Testis (tissue), 3 donors: Measurements from ENCODE around the gene ZBTB17. TPM values are rescaled to one million over a fixed set of nuclear protein-coding genes. Genes with fewer than 3 reads are reported as not detected.
"Not testable (repeated sequence)": the region's sequence is repeated elsewhere in the genome, so short reads cannot be mapped to it uniquely, and the experiment has no call there.

Experiments used
- DNase-seq: peaks from one replicate; pipeline ENCODE4 v3.0.0-alpha.2; 2019
- H3K27ac ChIP-seq, 2 donors: fragments of 200-600 bp; sonication (generic); one replicate each; pipeline ENCODE4 v1.5.1; 2019
- H3K27me3 ChIP-seq: fragments of 200-600 bp; sonication (generic); one replicate; pipeline ENCODE4 v1.5.1; 2019
- H3K36me3 ChIP-seq: fragments of 200-600 bp; sonication (generic); one replicate; pipeline ENCODE4 v1.5.1; 2017; ENCODE audit warnings: low read depth; ENCODE audit errors: missing control alignments
- H3K4me1 ChIP-seq: fragments of 200-600 bp; sonication (generic); one replicate; pipeline ENCODE4 v1.5.1; 2019
- H3K4me3 ChIP-seq, 2 donors: fragments of 200-600 bp; sonication (generic); one replicate each; pipeline ENCODE4 v1.5.1; 2017 to 2019
- H3K9me3 ChIP-seq: fragments of 200-600 bp; sonication (generic); one replicate; pipeline ENCODE4 v1.5.1; 2017
- POLR2A ChIP-seq: fragments of 450-650 bp; IDR thresholded peaks from one replicate; pipeline ENCODE4 v1.6.1; 2017; ENCODE audit warnings: antibody characterized with exemption, mild to moderate bottlenecking, moderate library complexity
- WGBS, 2 donors: methylation state at CpG; one replicate each; pipeline ENCODE4 v1.1.5; 2018; 5-methylcytosine and 5-hydroxymethylcytosine counted together
- intact Hi-C: fragments of 100-400 bp; cut with DNase I; formaldehyde crosslinking; loops from one replicate; pipeline ENCODE4 v1.15.1; 2023; ENCODE audit warnings: low total_unique reads
- polyA plus RNA-seq: library from polyadenylated mRNA; stranded (reverse); fragments of 350-450 nt; fragmentation: Illumina TruSeq; extraction: RNeasy Lipid Tissue Mini Kit (QIAGEN cat#74804); gene quantifications from one replicate; pipeline ENCODE4 v1.2.3, GENCODE V29; 2014; ENCODE audit warnings: low read depth, low replicate concordance; ENCODE audit not compliant: insufficient read depth
- small RNA-seq, 2 donors: library from RNA; depleted of rRNA; stranded (forward); fragments of <200 nt; gene quantifications; one replicate each; pipeline ENCODE3, GENCODE V24; 2016
- total RNA-seq, 2 donors: library from RNA; depleted of rRNA; stranded (reverse); fragments of >200 nt; gene quantifications; one replicate each; pipeline ENCODE4 v1.2.3, GENCODE V29; 2016
- TF ChIP-seq, protein P1 (sequence below), 3 experiments: fragments of 450-650 bp in 2 of 3; fragments of 200-600 bp in 1 of 3; sonication (generic) in 1 of 3; IDR thresholded peaks; one replicate each; pipeline ENCODE4 v1.5.1; 2016 to 2019; ENCODE audit warnings: antibody characterized with exemption in 3 of 3, mild to moderate bottlenecking in 2 of 3, moderate library complexity in 1 of 3

Gene ZBTB17
- total and polyA plus RNA-seq, 3 donors from 2014 or later: 53.6 to 65.8 (median 60.2) TPM

GRCh38 chr1:15899266-15899665 is 76.6 kb downstream of the ZBTB17 start:
- no peak for DNase-seq
- H3K4me1 ChIP-seq: peaks cover 7% of the 10 kb centered on the region
- no peaks in the 10 kb centered on the region for H3K9me3 ChIP-seq
- WGBS, 2 donors: 92 to 96% methylated on average over 9 of the region's 9 CpGs
- intact Hi-C loops: no loop called here
- no peaks in the 10 kb centered on the region for H3K36me3 ChIP-seq
- H3K27me3 ChIP-seq: no peaks in the 10 kb centered on the region
- H3K4me3 ChIP-seq: no peak overlapping the region
- TF ChIP-seq, protein P1, sequence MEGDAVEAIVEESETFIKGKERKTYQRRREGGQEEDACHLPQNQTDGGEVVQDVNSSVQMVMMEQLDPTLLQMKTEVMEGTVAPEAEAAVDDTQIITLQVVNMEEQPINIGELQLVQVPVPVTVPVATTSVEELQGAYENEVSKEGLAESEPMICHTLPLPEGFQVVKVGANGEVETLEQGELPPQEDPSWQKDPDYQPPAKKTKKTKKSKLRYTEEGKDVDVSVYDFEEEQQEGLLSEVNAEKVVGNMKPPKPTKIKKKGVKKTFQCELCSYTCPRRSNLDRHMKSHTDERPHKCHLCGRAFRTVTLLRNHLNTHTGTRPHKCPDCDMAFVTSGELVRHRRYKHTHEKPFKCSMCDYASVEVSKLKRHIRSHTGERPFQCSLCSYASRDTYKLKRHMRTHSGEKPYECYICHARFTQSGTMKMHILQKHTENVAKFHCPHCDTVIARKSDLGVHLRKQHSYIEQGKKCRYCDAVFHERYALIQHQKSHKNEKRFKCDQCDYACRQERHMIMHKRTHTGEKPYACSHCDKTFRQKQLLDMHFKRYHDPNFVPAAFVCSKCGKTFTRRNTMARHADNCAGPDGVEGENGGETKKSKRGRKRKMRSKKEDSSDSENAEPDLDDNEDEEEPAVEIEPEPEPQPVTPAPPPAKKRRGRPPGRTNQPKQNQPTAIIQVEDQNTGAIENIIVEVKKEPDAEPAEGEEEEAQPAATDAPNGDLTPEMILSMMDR (IDR thresholded peaks at IDR 0.05): no peak
- TF ChIP-seq POLR2A: no peak
- no peak overlapping the region for H3K27ac ChIP-seq

DNA sequence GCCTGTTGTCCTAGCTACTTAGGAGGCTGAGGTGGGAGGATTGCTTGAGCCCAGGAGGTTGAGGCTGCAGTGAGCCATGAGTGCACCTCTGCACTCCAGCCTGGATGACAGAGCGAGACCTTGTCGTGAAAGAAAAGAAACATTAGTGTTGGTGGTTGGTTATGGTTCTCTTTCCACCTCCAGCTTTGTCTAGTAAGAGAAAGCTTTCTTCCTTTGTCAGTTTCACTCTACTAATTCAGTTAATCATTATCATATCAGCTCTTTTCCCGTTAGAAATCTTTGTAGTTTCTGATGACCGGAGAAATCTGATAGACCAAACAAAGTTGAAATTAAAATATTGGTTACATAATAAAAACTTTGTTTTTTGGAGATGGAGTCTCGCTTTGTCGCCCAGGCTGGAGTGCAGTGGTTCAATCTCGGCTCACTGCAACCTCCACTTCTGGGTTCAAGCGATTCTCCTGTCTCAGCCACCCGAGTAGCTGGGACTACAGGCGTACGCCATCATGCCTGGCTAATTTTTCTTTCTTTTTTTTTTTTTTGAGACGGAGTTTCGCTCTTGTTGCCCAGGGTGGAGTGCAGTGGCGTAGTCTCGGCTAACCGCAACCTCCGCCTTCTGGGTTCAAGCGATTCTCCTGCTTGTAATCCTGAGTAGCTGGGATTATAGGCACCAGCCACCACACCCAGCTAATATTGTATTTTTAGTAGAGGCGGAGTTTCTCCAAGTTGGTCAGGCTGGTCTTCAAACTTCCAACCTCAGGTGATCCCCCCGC is 78.9 kb downstream of the ZBTB17 start:
- 91 to 93% methylated on average over 20 of the region's 20 CpGs for WGBS, 2 donors
- H3K36me3 ChIP-seq, H3K9me3 ChIP-seq, H3K4me3 ChIP-seq, intact Hi-C loops, DNase-seq, H3K27me3 ChIP-seq, H3K27ac ChIP-seq: not testable (repeated sequence)
- peaks cover 12% of the 10 kb centered on the region for H3K4me1 ChIP-seq

- TF ChIP-seq POLR2A: no peak
- TF ChIP-seq, protein P1 (IDR thresholded peaks at IDR 0.05): no peak
- H3K27ac ChIP-seq: no peak overlapping the region
- H3K36me3 ChIP-seq: no peaks in the 10 kb centered on the region
- H3K4me3 ChIP-seq: no peak overlapping the region
- H3K9me3 ChIP-seq: no peaks in the 10 kb centered on the region
- no peak for DNase-seq
- H3K4me1 ChIP-seq: peaks cover 5% of the 10 kb centered on the region
- no peaks in the 10 kb centered on the region for H3K27me3 ChIP-seq
- intact Hi-C loops: no loop called here
Measured at GRCh38 chr1:15895233-15895632, 80.7 kb downstream of the ZBTB17 start.

DNA sequence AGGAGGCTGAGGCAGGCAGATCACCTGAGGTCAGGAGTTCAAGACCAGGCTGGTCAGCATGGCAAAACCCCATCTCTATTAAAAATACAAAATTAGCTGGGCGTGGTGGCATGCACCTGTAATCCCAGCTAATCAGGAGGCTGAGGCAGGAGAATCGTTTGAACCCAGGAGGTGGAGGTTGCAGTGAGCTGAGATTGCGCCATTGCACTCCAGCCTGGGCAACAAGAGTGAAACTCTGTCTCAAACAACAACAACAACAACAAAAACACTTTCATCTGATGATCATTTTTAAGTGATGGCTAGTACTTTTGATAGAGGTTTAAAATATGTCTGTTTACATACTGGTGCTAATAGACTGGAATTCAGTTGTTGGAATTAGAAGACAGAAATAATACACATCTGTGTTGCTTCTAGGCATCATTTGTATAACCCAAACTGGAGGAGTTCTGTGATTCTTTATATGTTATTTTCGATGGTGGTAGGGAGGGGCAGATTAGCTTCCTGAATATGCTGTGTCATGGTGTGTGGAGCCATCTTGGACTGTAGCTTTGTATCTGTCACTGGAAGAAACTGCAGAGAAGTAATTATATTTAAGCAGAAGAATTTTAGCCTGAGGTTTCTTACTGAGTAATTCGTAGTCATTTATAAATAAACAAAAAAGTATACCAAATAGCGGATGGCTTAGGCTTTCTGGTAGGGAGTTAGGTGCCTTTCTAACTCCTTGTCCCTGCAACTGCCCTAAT is 82.9 kb downstream of the ZBTB17 start:
- 69 to 79% methylated on average over 6 of the region's 6 CpGs for WGBS, 2 donors
- H3K9me3 ChIP-seq, intact Hi-C loops, DNase-seq, H3K27me3 ChIP-seq, H3K4me3 ChIP-seq, H3K4me1 ChIP-seq, H3K36me3 ChIP-seq: not testable (repeated sequence)
- H3K27ac ChIP-seq: peak overlapping the region in 1 of 2 donors; percentile 72

Small RNAs within 50 kb of the gene (small RNA-seq; reads per million reads assigned to genes)
- gene AL034555.1 (0 reads per million in 2 donors), gene AL355994.1 (0 reads per million in 2 donors), gene AL355994.5 (0 reads per million in 2 donors)

Other genes with a start within 250 kb of the ZBTB17 start
- 1 to 10 TPM; 2.5 to 3.8 TPM for gene SLC25A34, start 239.8 kb downstream of the ZBTB17 start, total RNA-seq
- 2.6 TPM for gene SLC25A34, start 239.8 kb downstream of the ZBTB17 start, polyA plus RNA-seq
- not detected for gene TMEM82, start 233.6 kb downstream of the ZBTB17 start, total RNA-seq
- gene TMEM82, start 233.6 kb downstream of the ZBTB17 start, polyA plus RNA-seq: not detected
- gene FBLIM1, start 217.3 kb downstream of the ZBTB17 start, total RNA-seq: 10 to 100 TPM; 32.8 to 52.5 TPM
- gene FBLIM1, start 217.3 kb downstream of the ZBTB17 start, polyA plus RNA-seq: 23.3 TPM
- gene UQCRHL, start 168.5 kb downstream of the ZBTB17 start, total RNA-seq: 1 to 10 TPM; 1.5 to 2.0 TPM
- 2.5 TPM for gene UQCRHL, start 168.5 kb downstream of the ZBTB17 start, polyA plus RNA-seq
- 10 to 100 TPM; 53.2 to 60.6 TPM for gene SPEN, start 128.4 kb downstream of the ZBTB17 start, total RNA-seq
- 54.8 TPM for gene SPEN, start 128.4 kb downstream of the ZBTB17 start, polyA plus RNA-seq
- under 1 TPM in 1 of 2 donors, not detected in 1; 0.16 TPM for gene SRARP, start 28.1 kb upstream of the ZBTB17 start, total RNA-seq
- gene SRARP, start 28.1 kb upstream of the ZBTB17 start, polyA plus RNA-seq: not detected
- 10 to 100 TPM in 1 of 2 donors, 1 to 10 TPM in 1; 9.0 to 11.7 TPM for gene HSPB7, start 41.9 kb upstream of the ZBTB17 start, total RNA-seq
- gene HSPB7, start 41.9 kb upstream of the ZBTB17 start, polyA plus RNA-seq: 31.2 TPM
- gene CLCNKA, start 45.9 kb upstream of the ZBTB17 start, total RNA-seq: 1 to 10 TPM; 6.5 to 6.9 TPM
- 9.9 TPM for gene CLCNKA, start 45.9 kb upstream of the ZBTB17 start, polyA plus RNA-seq
- 1 to 10 TPM; 3.7 to 4.2 TPM for gene CLCNKB, start 67.7 kb upstream of the ZBTB17 start, total RNA-seq
- 2.3 TPM for gene CLCNKB, start 67.7 kb upstream of the ZBTB17 start, polyA plus RNA-seq
- 1 to 10 TPM in 1 of 2 donors, under 1 TPM in 1; 0.87 to 1.2 TPM for gene FAM131C, start 97.5 kb upstream of the ZBTB17 start, total RNA-seq
- gene FAM131C, start 97.5 kb upstream of the ZBTB17 start, polyA plus RNA-seq: 0.42 TPM
- gene EPHA2, start 180.0 kb upstream of the ZBTB17 start, total RNA-seq: 10 to 100 TPM in 1 of 2 donors, 1 to 10 TPM in 1; 5.7 to 14.1 TPM
- 5.1 TPM for gene EPHA2, start 180.0 kb upstream of the ZBTB17 start, polyA plus RNA-seq
- gene ARHGEF19, start 236.6 kb upstream of the ZBTB17 start, total RNA-seq: 10 to 100 TPM in 1 of 2 donors, 1 to 10 TPM in 1; 8.5 to 10.1 TPM
- gene ARHGEF19, start 236.6 kb upstream of the ZBTB17 start, polyA plus RNA-seq: 6.0 TPM